ENCODE results near the gene MNX1.

MNX1 gene

DNA sequence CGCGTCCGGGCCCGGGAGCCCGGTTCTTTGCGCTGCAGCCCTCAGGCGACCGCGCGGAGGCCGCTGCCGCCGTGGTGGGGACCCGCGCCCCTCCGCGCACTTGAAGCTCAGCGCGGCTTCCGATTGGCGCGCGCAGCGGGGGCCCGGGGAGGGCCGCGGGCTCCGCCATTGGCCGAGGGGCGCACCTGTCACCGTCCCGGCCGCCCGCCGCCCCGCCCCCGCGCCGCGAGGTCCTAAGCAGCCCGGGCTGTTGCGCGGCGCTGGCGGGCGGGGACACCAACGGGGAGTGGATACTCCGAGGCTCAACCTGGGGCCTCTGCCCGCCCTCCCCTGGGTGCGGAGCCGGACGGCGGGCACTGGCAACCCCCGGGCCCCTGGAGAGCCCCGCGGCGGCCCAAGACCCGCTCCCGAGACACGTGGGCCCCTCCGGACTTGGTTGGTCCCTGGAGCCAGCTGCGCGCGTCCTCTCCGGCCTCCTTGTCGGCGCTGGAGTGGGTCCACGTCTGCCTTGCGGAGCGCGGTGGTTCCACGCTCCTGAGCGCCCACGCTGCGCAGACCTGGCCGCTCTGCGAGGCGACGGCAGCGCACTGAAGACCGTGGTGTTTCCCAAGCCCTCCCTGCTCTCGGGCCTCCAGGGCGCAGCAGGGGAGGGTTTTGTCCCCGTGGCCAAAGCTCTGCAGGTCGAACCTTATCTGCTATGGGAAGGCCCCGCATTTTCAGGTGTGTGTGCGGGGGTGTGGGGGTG lies at the start of gene MNX1:
Gene MNX1 (minus strand): TSS at position 76 of the 745 bp plus-strand sequence. CDS start 313 bp downstream, outside the sequence.
- no peak for TF ChIP-seq CTCF (IDR thresholded peaks at IDR 0.05; ENCODE audit: low read depth, low read length)
- no peak for DNase-seq (ENCODE audit: extremely low read depth, low read depth)

GRCh38 chr7:157059534-157059933 lies 49.1 kb upstream of the MNX1 start:
- TF ChIP-seq CTCF (IDR thresholded peaks at IDR 0.05; ENCODE audit: low read depth, low read length), result no peak
- no peak for DNase-seq (ENCODE audit: extremely low read depth, low read depth)

GRCh38 chr7:157058701-157059100 lies 48.2 kb upstream of the MNX1 start:
- no peak for TF ChIP-seq CTCF (IDR thresholded peaks at IDR 0.05; ENCODE audit: low read depth, low read length)
- no peak for DNase-seq (ENCODE audit: extremely low read depth, low read depth)

- DNase-seq (ENCODE audit: extremely low read depth, low read depth), result no peak
- TF ChIP-seq CTCF (IDR thresholded peaks at IDR 0.05; ENCODE audit: low read depth, low read length), result no peak
Observed at GRCh38 chr7:157058068-157058467, 47.6 kb upstream of the MNX1 start.

DNA sequence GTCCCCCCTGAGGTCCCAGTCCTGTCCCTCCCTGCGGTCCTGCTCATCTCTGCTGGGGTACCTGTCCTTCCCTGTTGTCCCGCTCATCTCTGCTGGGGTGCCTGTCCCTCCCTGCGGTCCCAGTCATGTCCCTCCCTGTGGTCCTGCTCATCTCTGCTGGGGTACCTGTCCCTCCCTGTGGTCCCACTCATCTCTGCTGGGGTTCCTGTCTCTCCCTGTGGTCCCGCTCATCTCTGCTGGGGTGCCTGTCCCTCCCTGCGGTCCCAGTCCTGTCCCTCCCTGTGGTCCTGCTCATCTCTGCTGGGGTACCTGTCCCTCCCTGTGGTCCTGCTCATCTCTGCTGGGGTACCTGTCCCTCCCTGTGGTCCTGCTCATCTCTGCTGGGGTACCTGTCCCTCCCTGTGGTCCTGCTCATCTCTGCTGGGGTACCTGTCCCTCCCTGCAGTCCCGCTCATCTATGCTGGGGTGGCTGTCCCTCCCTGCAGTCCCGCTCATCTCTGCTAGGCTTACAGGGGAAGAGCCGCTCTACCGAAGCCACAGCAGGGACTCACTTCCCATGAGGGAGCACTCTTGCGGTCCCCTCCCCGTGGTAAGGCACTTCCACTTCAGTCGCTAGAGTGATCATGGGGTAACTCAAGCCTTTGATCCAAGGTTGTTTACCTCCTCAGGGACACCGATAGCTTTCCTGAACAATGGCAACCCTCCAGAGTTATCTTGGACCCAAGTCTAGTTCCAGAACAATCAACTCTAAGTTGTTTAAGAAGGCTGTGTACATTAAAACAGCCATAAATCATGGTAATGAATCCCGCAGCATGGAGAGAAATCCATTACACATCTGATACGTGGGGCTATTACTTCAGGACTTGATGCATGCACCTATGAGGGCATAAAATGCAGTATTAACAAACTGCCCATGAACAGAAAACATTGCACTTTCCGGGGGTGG lies 46.8 kb upstream of the MNX1 start:
- no peak for TF ChIP-seq CTCF (IDR thresholded peaks at IDR 0.05; ENCODE audit: low read depth, low read length)
- DNase-seq (ENCODE audit: extremely low read depth, low read depth), result no peak

DNA sequence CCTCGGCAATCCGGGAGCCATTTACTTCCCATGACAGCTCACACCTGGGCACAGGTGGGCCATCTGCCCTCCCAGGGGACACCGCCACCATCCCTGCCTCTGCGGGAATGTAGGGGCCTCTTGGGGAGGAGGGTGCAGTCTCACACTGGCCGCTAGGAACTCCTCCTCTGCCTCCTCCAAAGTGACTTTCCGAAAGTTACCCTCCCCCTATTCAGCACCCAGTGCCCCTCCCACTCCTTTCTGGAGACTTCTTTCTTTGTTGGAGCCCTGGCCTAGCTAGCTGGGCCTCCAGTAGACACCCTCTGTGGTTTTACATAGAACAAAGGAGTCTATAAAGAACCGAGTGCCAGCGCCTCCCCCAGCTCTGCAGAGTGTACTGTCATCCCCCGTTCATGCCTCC lies 45.8 kb upstream of the MNX1 start:
- no peak for TF ChIP-seq CTCF (IDR thresholded peaks at IDR 0.05; ENCODE audit: low read depth, low read length)
- no peak for DNase-seq (ENCODE audit: extremely low read depth, low read depth)

GRCh38 chr7:157054927-157055326 lies 44.5 kb upstream of the MNX1 start:
- no peak for TF ChIP-seq CTCF (IDR thresholded peaks at IDR 0.05; ENCODE audit: low read depth, low read length)

More at GRCh38 chr7:157054927-157055326, 44.5 kb upstream of the MNX1 start:
- no peak for DNase-seq (ENCODE audit: extremely low read depth, low read depth)

All from AG09319 (cell line).